Thymus (tissue), 11 donors: ENCODE data around the gene CAMTA1. TPM values are rescaled to one million over a fixed set of nuclear protein-coding genes. Genes with fewer than 3 reads are reported as not detected.
"Not testable (repeated sequence)": the region's sequence is repeated elsewhere in the genome, so short reads cannot be mapped to it uniquely, and the experiment has no call there.

Experiments used
- DNase-seq, 9 donors: peaks; one replicate each; pipeline ENCODE4 v3.0.0-alpha.2; 2013; ENCODE audit warnings: low spot score in 9 of 9, low read depth in 6 of 9, missing footprints in 1 of 9
- H3K27ac ChIP-seq, 2 donors: one replicate each; pipeline ENCODE4 v1.5.1; 2013; ENCODE audit warnings: control low read depth in 1 of 2, low read depth in 1 of 2, low read length in 1 of 2, mild to moderate bottlenecking in 1 of 2, moderate library complexity in 1 of 2
- H3K27me3 ChIP-seq, 2 donors: one replicate each; pipeline ENCODE4 v1.5.1; 2013; ENCODE audit warnings: low read length in 1 of 2; ENCODE audit not compliant: control insufficient read depth in 2 of 2, insufficient read depth in 1 of 2
- H3K36me3 ChIP-seq, 2 donors: one replicate each; pipeline ENCODE4 v1.5.1; 2013; ENCODE audit warnings: low read length in 1 of 2, mild to moderate bottlenecking in 1 of 2, moderate library complexity in 1 of 2; ENCODE audit not compliant: control insufficient read depth in 2 of 2, insufficient read depth in 2 of 2
- H3K4me1 ChIP-seq, 2 donors: one replicate each; pipeline ENCODE4 v1.5.1; 2013; ENCODE audit warnings: low read length in 2 of 2; ENCODE audit not compliant: control insufficient read depth in 2 of 2, insufficient read depth in 2 of 2
- H3K4me3 ChIP-seq, 2 donors: one replicate each; pipeline ENCODE4 v1.5.1; 2013; ENCODE audit warnings: low read length in 2 of 2, control low read depth in 1 of 2, mild to moderate bottlenecking in 1 of 2
- H3K9me3 ChIP-seq, 2 donors: one replicate each; pipeline ENCODE4 v1.5.1; 2013; ENCODE audit warnings: low read length in 1 of 2, mild to moderate bottlenecking in 1 of 2; ENCODE audit not compliant: control insufficient read depth in 2 of 2, insufficient read depth in 1 of 2
- WGBS: extraction: QIAGEN DNeasy Blood & Tissue Kit; methylation state at CpG from one replicate; pipeline ENCODE4 v1.1.7; 2013; 5-methylcytosine and 5-hydroxymethylcytosine counted together
- polyA plus RNA-seq: library from polyadenylated mRNA; stranded (reverse); fragments of 200-250 nt; gene quantifications from one replicate; pipeline ENCODE4 v1.2.3, GENCODE V29; 2013
- total RNA-seq: library from RNA; stranded (reverse); fragments of 120-200 nt; gene quantifications from one replicate; pipeline ENCODE4 v1.2.4, GENCODE V29; 2013
- donor health status: healthy.

The CAMTA1 gene
- total and polyA plus RNA-seq, 2 donors: 32.0 to 158 TPM

GRCh38 chr1:7374563-7375160 lies 589.4 kb downstream of the CAMTA1 start:
- Histone ChIP-seq H3K27ac (no peak overlapping the region), H3K4me1 (no peaks in the 10 kb centered on the region), H3K27me3 (peaks cover 0 to 5% of the 10 kb centered on the region in 2 donors), H3K9me3 (no peaks in the 10 kb centered on the region), H3K36me3 (no peaks in the 10 kb centered on the region), H3K4me3 (no peak overlapping the region)
- WGBS: 95% methylated on average over 12 of the region's 12 CpGs
- no peak for DNase-seq

GRCh38 chr1:7375329-7375728 lies 590.1 kb downstream of the CAMTA1 start:
- Histone ChIP-seq H3K4me1 (no peaks in the 10 kb centered on the region), H3K4me3 (no peak overlapping the region), H3K27ac (no peak overlapping the region), H3K36me3 (no peaks in the 10 kb centered on the region), H3K9me3 (no peaks in the 10 kb centered on the region), H3K27me3 (peaks cover 0 to 7% of the 10 kb centered on the region in 2 donors)
- DNase-seq: no peak
- WGBS: 95% methylated on average over 7 of the region's 7 CpGs

- H3K36me3 ChIP-seq: no peaks in the 10 kb centered on the region
- DNase-seq: no peak
- H3K4me3 ChIP-seq: no peak overlapping the region
- no peaks in the 10 kb centered on the region for H3K4me1 ChIP-seq
- H3K27me3 ChIP-seq: peaks cover 0 to 7% of the 10 kb centered on the region in 2 donors
- H3K9me3 ChIP-seq: no peaks in the 10 kb centered on the region
- 97% methylated on average over 9 of the region's 9 CpGs for WGBS
- H3K27ac ChIP-seq: no peak overlapping the region
These were observed 590.8 kb downstream of the CAMTA1 start for GRCh38 chr1:7375781-7376660.

- DNase-seq: no peak
- no peak overlapping the region for H3K4me3 ChIP-seq
- WGBS: 94% methylated on average over 4 of the region's 4 CpGs
- no peaks in the 10 kb centered on the region for H3K36me3 ChIP-seq
- H3K9me3 ChIP-seq: no peaks in the 10 kb centered on the region
- H3K27me3 ChIP-seq: peaks cover 0 to 7% of the 10 kb centered on the region in 2 donors
- no peaks in the 10 kb centered on the region for H3K4me1 ChIP-seq
- no peak overlapping the region for H3K27ac ChIP-seq
These were observed 591.4 kb downstream of the CAMTA1 start for GRCh38 chr1:7376676-7377075.

GRCh38 chr1:7378346-7379130 lies 593.3 kb downstream of the CAMTA1 start:
- H3K27me3 ChIP-seq: peaks cover 0 to 7% of the 10 kb centered on the region in 2 donors
- H3K27ac ChIP-seq: no peak overlapping the region
- no peak overlapping the region for H3K4me3 ChIP-seq
- 94% methylated on average over 14 of the region's 14 CpGs for WGBS
- H3K9me3 ChIP-seq: no peaks in the 10 kb centered on the region
- no peaks in the 10 kb centered on the region for H3K36me3 ChIP-seq
- DNase-seq: no peak
- H3K4me1 ChIP-seq: no peaks in the 10 kb centered on the region

GRCh38 chr1:7379441-7379971 lies 594.3 kb downstream of the CAMTA1 start:
- Histone ChIP-seq H3K27ac (peak overlapping the region in 1 of 2 donors; percentile 37), H3K4me1 (no peaks in the 10 kb centered on the region), H3K9me3 (no peaks in the 10 kb centered on the region), H3K36me3 (no peaks in the 10 kb centered on the region), H3K4me3 (no peak overlapping the region), H3K27me3 (peaks cover 0 to 7% of the 10 kb centered on the region in 2 donors)
- DNase-seq: no peak
- 41% methylated on average over 18 of the region's 18 CpGs for WGBS

- not testable (repeated sequence) for H3K9me3 ChIP-seq, H3K36me3 ChIP-seq, H3K27me3 ChIP-seq, H3K4me3 ChIP-seq, DNase-seq, H3K27ac ChIP-seq, H3K4me1 ChIP-seq
- WGBS: 97% methylated on average over 9 of the region's 9 CpGs
These were observed 594.8 kb downstream of the CAMTA1 start for GRCh38 chr1:7380068-7380467.

- Histone ChIP-seq H3K27me3 (peaks cover 0 to 7% of the 10 kb centered on the region in 2 donors), H3K4me1 (no peaks in the 10 kb centered on the region), H3K27ac (no peak overlapping the region), H3K4me3 (no peak overlapping the region), H3K9me3 (no peaks in the 10 kb centered on the region), H3K36me3 (no peaks in the 10 kb centered on the region)
- whole genome bisulfite sequencing: 92% methylated on average over 3 of the region's 3 CpGs
- no peak for DNase-seq
These were observed 595.5 kb downstream of the CAMTA1 start for GRCh38 chr1:7380712-7381111.
